ENCODE data around the gene EPB41L2.

Gene EPB41L2

GRCh38 chr6:131061041-131061750, 1.8 kb downstream of the EPB41L2 start:
- no peak for DNase-seq

- DNase-seq: no peak
Observed at GRCh38 chr6:131060311-131060710, 2.7 kb downstream of the EPB41L2 start.

GRCh38 chr6:131059486-131059885, 3.6 kb downstream of the EPB41L2 start:
- DNase-seq: no peak

DNA sequence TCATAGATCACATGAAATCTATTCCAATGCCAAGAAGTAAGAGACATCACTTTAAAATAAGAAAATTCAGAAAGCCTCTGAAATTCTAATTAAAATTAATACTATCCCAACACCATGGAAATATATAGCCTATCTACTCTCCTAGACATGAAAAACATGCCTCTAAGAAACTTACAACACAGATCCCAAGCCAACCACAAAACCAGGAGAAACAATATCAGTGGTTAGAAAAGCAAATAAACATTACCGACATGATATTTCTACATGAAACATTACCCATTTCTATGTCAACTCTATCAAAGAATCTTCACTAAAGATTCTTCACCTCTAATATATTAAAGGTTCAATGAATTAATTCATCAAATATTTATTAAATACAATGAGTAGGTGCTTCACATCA, 4.8 kb downstream of the EPB41L2 start:
- DNase-seq: no peak

- no peak for DNase-seq
Observed at GRCh38 chr6:131054392-131055250, 8.4 kb downstream of the EPB41L2 start.

DNA sequence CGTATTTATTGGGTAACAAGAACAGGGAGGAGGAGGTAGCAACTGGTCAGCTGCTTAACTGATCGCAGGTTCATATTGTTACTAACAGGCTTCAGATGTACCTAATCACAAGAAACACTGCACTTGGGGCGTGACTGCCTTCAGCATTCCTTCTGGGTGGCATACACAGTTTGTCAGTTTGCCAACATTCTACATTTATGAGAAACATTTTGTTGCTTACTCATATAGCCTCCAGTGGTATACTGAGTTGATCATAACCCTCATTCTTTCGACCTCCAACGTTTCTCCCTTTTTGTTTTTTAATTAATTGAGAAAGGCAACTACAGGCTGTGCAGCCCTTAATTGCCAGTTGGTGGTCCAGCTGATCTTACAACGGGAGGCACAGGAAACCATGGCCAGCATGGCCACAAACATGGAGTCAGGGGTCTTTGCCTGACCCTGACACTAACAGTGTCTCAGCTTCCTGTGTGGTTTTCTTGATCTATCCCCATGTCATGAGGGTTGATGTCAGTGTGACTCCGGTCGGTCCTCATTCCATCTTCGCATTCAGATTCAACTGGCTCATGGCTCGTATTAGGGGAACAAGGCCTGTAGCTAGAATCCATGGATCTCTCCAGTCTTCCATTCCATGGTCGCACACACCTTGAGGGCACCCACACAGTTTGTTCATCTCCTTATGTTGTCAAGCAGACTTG, 9.4 kb downstream of the EPB41L2 start:
- no peak for DNase-seq

GRCh38 chr6:131052181-131052580, 10.9 kb downstream of the EPB41L2 start:
- no peak for DNase-seq

GRCh38 chr6:131051341-131051740, 11.7 kb downstream of the EPB41L2 start:
- DNase-seq: no peak

GRCh38 chr6:131049608-131050007, 13.4 kb downstream of the EPB41L2 start:
- no peak for DNase-seq

DNA sequence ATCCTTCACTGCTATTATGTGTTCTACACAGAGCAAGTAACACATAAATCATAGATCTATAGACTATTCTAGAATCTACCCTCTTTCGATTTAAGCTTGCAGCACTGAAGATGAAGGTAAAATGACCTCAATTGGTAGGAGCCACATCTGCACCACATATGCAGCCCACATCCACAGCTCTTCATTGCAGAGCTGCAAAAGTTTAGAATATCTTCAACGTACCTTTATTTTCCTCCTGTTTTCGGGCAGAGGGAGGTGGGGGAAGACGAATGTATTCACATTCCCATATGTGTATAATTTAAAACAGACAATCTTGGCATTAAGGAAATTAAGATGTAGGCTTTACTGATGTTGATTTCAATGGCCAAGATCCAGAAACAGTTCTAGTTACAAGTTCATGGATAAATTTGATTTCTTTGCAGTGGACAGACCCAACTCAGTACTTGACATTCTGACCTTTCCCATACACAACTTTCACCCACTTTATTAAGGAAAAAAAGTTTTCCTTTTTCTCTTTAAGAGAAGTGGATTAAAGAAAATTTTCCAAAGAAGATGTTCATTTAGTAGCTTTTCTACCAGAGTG, 14.0 kb downstream of the EPB41L2 start:
- DNase-seq: no peak

GRCh38 chr6:131048459-131048858, 14.6 kb downstream of the EPB41L2 start:
- no peak for DNase-seq

DNA sequence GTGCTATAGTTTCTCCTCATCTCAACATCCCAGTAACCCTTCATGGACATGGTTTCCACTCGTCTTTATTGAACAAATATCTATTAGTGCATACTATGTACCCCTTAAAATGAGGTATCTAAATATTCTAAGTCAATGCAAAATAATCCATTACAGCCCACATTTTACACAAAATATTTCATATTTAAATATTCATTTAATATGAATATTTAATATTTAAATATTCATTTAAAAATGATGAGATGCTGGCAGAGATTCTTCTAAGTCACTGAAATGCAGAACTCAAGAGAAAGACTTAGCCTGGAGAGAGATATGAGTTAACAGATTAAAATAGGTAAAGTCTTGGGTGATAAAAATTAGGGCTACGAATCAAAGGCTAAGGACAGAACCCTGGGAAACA, 17.9 kb downstream of the EPB41L2 start:
- no peak for DNase-seq

DNA sequence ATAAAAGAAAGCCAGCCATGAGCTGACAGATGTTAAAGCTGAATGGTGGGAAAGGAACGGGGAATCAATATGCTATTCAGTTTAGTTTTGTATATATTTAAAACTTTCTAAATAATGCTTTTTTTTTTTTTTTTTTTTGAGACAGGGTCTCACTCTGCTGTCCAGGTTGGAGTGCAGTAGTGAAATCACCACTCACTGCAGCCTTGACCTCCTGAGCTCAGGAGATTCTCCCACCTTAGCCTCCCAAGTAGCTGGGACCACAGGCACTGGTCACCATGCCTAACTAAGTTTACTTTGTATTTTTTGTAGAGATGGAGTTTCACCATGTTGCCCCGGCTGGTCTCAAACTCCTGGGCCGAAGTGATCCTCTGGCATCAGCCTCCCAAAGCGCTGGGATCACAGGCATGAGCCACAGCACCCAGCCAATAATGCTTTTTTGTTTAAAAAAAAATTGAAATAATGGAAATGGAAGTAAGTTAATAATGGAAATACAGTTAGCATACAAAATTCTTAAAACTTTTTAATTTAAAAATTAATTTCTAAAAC, 19.1 kb downstream of the EPB41L2 start:
- no peak for DNase-seq

- DNase-seq: no peak
Observed at GRCh38 chr6:131042664-131043063, 20.4 kb downstream of the EPB41L2 start.

- DNase-seq: no peak
Observed at GRCh38 chr6:131041814-131042213, 21.2 kb downstream of the EPB41L2 start.

GRCh38 chr6:131040866-131041265, 22.2 kb downstream of the EPB41L2 start:
- DNase-seq: no peak

GRCh38 chr6:131039345-131039680, 23.7 kb downstream of the EPB41L2 start:
- DNase-seq: no peak

- DNase-seq: no peak
Observed at GRCh38 chr6:131038597-131039344, 24.3 kb downstream of the EPB41L2 start.

GRCh38 chr6:131037194-131037897, 25.7 kb downstream of the EPB41L2 start:
- DNase-seq: no peak

DNA sequence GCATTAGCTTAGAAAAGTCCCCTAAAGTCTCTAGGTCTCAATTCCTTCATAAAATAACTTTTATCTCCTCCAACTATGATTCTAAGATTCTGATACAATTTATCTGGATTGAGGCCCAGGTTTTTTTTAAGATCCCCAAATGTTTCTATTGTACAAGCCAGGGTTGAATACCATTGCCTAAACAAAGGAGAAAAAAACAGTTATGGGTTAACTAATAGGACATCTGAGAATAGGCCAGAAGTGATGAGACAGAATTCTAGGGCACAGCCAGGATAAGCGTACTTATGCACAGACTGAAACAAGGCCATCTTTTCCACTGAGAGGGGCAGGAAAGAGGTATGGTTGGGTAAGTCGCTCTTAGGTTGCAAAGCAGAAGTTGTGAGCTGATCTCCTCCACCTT, 26.4 kb downstream of the EPB41L2 start:
- DNase-seq: no peak

DNA sequence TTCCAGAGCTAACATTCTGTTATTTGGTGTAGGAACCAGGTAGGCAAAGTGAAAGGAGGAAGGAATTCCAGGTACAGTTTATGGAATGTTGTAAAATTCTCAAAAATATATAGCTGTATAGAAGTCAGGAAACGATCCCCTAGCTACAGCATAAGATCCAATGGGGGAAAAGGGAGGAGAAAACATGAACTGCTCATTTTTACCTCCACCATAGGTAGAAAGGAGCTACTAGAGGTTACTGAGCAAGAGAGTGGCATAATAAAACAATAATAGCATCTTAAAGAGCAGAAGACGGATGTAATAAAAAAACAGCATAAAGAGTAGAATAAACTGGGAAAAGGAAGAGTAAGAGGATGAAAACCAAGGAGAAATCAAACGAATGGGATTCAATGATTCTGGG, 26.9 kb downstream of the EPB41L2 start:
- no peak for DNase-seq

DNA sequence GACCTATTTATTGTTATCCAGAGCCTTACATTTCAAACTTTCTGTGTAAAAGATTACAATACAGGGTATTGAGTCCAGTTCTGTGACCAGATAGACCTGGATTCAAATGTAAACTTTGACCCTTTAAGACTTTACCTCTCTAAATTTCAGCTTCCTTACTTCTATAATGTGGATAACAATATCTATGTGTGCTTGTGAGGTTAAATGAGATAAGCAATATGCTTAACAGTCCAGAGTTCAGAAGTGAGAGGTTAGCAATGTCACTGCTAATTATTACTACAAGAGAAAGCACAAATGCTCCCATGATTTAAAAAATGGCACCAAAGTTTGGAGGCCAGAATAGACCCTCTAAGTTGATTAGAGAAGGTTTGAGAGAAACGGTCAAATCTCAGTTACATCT, 27.5 kb downstream of the EPB41L2 start:
- no peak for DNase-seq

Measured in KG1 (cell line).